HepG2 (cell line): ENCODE results near the gene EPB41L5. TPM values are rescaled to one million over a fixed set of nuclear protein-coding genes. Genes with fewer than 3 reads are reported as not detected.

Source experiments
- FOSL2 ChIP-seq: sonication (generic); formaldehyde crosslinking; IDR thresholded peaks from 2 replicates; pipeline ENCODE4 v1.4.0; 2020; ENCODE audit warnings: missing genetic modification reagents
- HNRNPUL1 ChIP-seq: fragments of 200-400 bp; formaldehyde crosslinking; IDR thresholded peaks from 2 replicates; pipeline ENCODE4 v1.6.1; 2017; ENCODE audit warnings: low read depth, mild to moderate bottlenecking, low read length, moderate library complexity
- PHF20 ChIP-seq: sonication (generic); formaldehyde crosslinking; IDR thresholded peaks from 2 replicates; pipeline ENCODE4 v1.5.0; 2020; ENCODE audit warnings: mild to moderate bottlenecking, missing genetic modification reagents
- SMYD3 ChIP-seq: sonication (generic); formaldehyde crosslinking; IDR thresholded peaks from 2 replicates; pipeline ENCODE4 v1.8.1; 2023; ENCODE audit warnings: mild to moderate bottlenecking, missing genetic modification reagents
- WIZ ChIP-seq: sonication (generic); formaldehyde crosslinking; IDR thresholded peaks from 2 replicates; pipeline ENCODE4 v1.5.1; 2020; ENCODE audit warnings: mild to moderate bottlenecking, missing genetic modification reagents
- YEATS2 ChIP-seq: sonication (generic); formaldehyde crosslinking; IDR thresholded peaks from 2 replicates; pipeline ENCODE4 v1.4.0; 2020; ENCODE audit warnings: missing genetic modification reagents, borderline replicate concordance
- ZKSCAN5 ChIP-seq: sonication (generic); formaldehyde crosslinking; IDR thresholded peaks from 2 replicates; pipeline ENCODE4 v1.5.1; 2020; ENCODE audit warnings: mild to moderate bottlenecking, missing genetic modification reagents
- ZNF121 ChIP-seq: sonication (generic); formaldehyde crosslinking; IDR thresholded peaks from 2 replicates; pipeline ENCODE4 v1.5.0; 2020; ENCODE audit warnings: mild to moderate bottlenecking, missing genetic modification reagents
- ZNF232 ChIP-seq: sonication (generic); formaldehyde crosslinking; IDR thresholded peaks from 2 replicates; pipeline ENCODE4 v1.4.0; 2020; ENCODE audit warnings: missing genetic modification reagents, borderline replicate concordance
- ZNF496 ChIP-seq: sonication (generic); formaldehyde crosslinking; IDR thresholded peaks from 2 replicates; pipeline ENCODE4 v1.8.1; 2023; ENCODE audit warnings: mild to moderate bottlenecking, moderate library complexity, missing genetic modification reagents; ENCODE audit not compliant: insufficient replicate concordance
- ZZZ3 ChIP-seq: sonication (generic); formaldehyde crosslinking; IDR thresholded peaks from 2 replicates; pipeline ENCODE4 v1.4.0; 2020; ENCODE audit warnings: missing genetic modification reagents, mild to moderate bottlenecking, borderline replicate concordance
- polyA plus RNA-seq, 8 experiments: library from polyadenylated mRNA; depleted of rRNA in 3 of 8; stranded (reverse) in 7 of 8; unstranded in 1 of 8; fragments of >200 nt; fragmentation: Illumina TruSeq in 4 of 8; extraction: Trizol in 4 of 8; gene quantifications; 2 replicates each; pipeline versions ENCODE4 v1.2.1 to v1.2.3, GENCODE V29; 2011 to 2016; ENCODE audit warnings: low read depth in 4 of 8, missing spikeins in 1 of 8, mixed read lengths in 1 of 8; ENCODE audit not compliant: insufficient read depth in 1 of 8
- total RNA-seq, 5 experiments: library from RNA; depleted of rRNA; stranded (reverse); fragments of >200 nt; fragmentation: Illumina TruSeq; extraction: Trizol; gene quantifications; 2 replicates each; pipeline ENCODE4 v1.2.3, GENCODE V29; 2016; ENCODE audit warnings: low read depth in 1 of 5
- TF ChIP-seq, protein P1 (sequence below): sonication (generic); formaldehyde crosslinking; IDR thresholded peaks from 2 replicates; pipeline ENCODE4 v1.5.0; 2020; ENCODE audit warnings: mild to moderate bottlenecking, missing genetic modification reagents
- TF ChIP-seq, protein P2 (sequence below): sonication (generic); formaldehyde crosslinking; conservative IDR thresholded peaks from 2 replicates; pipeline ENCODE4 v1.5.0; 2020; ENCODE audit warnings: missing genetic modification reagents
- TF ChIP-seq, protein P3 (sequence below): sonication (generic); formaldehyde crosslinking; IDR thresholded peaks from 2 replicates; pipeline ENCODE4 v1.5.0; 2020; ENCODE audit warnings: missing genetic modification reagents
- TF ChIP-seq, protein P4 (sequence below): sonication (generic); formaldehyde crosslinking; IDR thresholded peaks from 2 replicates; pipeline ENCODE4 v1.5.0; 2020; ENCODE audit warnings: missing genetic modification reagents
- TF ChIP-seq, protein P5 (sequence below): sonication (generic); formaldehyde crosslinking; IDR thresholded peaks from 2 replicates; pipeline ENCODE4 v1.8.1; 2023; ENCODE audit warnings: mild to moderate bottlenecking, inconsistent platforms, moderate library complexity, missing genetic modification reagents, borderline replicate concordance

The EPB41L5 gene
- total and polyA plus RNA-seq, 2 of the 13 experiments (the other 11 are each of a cell fraction or from before 2014, with no cell fraction given): 40.5 to 47.5 TPM

DNA sequence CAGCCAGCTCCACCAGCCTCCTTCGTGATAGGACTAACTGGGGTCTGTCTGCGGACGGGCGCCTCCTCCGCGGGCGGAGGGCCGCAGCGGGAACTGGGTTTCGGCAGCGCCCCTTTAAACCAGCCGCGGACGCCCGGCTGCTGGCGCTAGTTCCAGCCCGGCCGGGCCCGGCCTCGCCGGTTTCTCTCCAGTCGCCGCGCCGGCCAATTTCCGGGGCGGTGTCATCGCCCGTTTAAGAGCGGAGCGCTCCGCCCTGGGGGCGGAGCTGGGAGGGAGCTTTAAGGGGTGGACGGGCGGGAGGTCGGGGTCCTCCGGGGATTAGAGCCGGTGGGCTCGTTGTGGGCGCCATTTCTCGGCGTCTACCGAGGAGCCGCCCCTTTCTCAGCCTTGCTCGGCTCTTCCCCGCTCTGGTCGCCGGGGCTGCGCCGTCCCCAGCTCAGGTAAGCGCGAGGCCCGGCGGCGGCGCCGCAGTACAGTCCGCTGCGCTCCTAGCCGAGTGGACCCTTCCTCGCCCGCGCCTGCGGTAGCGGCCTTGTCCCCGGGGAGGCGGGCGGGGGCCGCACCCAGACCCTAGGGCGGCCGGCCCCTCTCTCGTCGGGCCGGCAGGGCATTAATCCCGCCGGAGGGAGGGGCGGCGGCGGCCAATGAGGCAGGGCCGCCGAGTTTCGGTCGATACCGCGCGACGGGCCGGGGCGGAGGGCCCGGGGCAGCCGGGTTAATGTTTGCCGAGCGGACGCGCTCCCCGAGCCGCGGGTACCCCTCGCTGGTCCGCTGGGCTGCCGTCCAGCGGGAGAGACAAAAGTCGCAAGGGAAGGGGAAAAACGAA is at the start of gene EPB41L5 (continued):
- TF ChIP-seq, protein P1, sequence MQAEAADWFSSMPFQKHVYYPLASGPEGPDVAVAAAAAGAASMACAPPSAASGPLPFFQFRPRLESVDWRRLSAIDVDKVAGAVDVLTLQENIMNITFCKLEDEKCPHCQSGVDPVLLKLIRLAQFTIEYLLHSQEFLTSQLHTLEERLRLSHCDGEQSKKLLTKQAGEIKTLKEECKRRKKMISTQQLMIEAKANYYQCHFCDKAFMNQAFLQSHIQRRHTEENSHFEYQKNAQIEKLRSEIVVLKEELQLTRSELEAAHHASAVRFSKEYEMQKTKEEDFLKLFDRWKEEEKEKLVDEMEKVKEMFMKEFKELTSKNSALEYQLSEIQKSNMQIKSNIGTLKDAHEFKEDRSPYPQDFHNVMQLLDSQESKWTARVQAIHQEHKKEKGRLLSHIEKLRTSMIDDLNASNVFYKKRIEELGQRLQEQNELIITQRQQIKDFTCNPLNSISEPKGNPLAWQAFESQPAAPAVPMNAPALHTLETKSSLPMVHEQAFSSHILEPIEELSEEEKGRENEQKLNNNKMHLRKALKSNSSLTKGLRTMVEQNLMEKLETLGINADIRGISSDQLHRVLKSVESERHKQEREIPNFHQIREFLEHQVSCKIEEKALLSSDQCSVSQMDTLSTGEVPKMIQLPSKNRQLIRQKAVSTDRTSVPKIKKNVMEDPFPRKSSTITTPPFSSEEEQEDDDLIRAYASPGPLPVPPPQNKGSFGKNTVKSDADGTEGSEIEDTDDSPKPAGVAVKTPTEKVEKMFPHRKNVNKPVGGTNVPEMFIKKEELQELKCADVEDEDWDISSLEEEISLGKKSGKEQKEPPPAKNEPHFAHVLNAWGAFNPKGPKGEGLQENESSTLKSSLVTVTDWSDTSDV (CRISPR knock-in tag): no peak
- TF ChIP-seq, protein P2, sequence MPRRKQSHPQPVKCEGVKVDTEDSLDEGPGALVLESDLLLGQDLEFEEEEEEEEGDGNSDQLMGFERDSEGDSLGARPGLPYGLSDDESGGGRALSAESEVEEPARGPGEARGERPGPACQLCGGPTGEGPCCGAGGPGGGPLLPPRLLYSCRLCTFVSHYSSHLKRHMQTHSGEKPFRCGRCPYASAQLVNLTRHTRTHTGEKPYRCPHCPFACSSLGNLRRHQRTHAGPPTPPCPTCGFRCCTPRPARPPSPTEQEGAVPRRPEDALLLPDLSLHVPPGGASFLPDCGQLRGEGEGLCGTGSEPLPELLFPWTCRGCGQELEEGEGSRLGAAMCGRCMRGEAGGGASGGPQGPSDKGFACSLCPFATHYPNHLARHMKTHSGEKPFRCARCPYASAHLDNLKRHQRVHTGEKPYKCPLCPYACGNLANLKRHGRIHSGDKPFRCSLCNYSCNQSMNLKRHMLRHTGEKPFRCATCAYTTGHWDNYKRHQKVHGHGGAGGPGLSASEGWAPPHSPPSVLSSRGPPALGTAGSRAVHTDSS (CRISPR knock-in tag): no peak; the same call in 1 of the 2 replicates
- TF ChIP-seq HNRNPUL1 (peak; percentile 95), ZNF496 (CRISPR knock-in tag) (no peak), YEATS2 (CRISPR knock-in tag) (peak; percentile 72), SMYD3 (CRISPR knock-in tag) (no peak; the same call in 1 of the 2 replicates), ZKSCAN5 (no peak; the same call in 1 of the 2 replicates), FOSL2 (CRISPR knock-in tag) (no peak; the same call in 1 of the 2 replicates), ZNF121 (CRISPR knock-in tag) (peak; percentile 56; the same call in 1 of the 2 replicates), ZNF232 (CRISPR knock-in tag) (peak; percentile 51; the same call in 1 of the 2 replicates), PHF20 (CRISPR knock-in tag) (peak; percentile 55), WIZ (CRISPR knock-in tag) (peak; percentile 93; the same call in 1 of the 2 replicates), ZZZ3 (no peak; the same call in 1 of the 2 replicates)
- TF ChIP-seq, protein P3, sequence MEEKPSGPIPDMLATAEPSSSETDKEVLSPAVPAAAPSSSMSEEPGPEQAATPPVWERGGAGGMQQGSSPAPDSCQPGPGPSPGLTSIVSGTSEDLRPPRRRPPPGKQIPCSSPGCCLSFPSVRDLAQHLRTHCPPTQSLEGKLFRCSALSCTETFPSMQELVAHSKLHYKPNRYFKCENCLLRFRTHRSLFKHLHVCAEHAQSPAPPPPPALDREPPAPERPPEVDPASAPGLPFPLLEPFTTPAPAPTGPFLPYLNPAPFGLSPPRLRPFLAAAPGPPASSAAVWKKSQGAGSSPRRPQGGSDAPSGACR (CRISPR knock-in tag): peak; percentile 22
- TF ChIP-seq, protein P4, sequence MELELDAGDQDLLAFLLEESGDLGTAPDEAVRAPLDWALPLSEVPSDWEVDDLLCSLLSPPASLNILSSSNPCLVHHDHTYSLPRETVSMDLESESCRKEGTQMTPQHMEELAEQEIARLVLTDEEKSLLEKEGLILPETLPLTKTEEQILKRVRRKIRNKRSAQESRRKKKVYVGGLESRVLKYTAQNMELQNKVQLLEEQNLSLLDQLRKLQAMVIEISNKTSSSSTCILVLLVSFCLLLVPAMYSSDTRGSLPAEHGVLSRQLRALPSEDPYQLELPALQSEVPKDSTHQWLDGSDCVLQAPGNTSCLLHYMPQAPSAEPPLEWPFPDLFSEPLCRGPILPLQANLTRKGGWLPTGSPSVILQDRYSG (CRISPR knock-in tag): peak; percentile 93; the same call in 1 of the 2 replicates
- TF ChIP-seq, protein P5, sequence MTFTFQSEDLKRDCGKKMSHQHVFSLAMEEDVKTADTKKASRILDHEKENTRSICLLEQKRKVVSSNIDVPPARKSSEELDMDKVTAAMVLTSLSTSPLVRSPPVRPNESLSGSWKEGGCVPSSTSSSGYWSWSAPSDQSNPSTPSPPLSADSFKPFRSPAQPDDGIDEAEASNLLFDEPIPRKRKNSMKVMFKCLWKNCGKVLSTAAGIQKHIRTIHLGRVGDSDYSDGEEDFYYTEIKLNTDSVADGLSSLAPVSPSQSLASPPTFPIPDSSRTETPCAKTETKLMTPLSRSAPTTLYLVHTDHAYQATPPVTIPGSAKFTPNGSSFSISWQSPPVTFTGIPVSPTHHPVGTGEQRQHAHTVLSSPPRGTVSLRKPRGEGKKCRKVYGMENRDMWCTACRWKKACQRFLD (CRISPR knock-in tag): peak; percentile 78; the same call in 1 of the 2 replicates
